ENCODE results near the gene KNSTRN. TPM values are rescaled to one million over a fixed set of nuclear protein-coding genes. Genes with fewer than 3 reads are reported as not detected.

KNSTRN gene
- total and polyA plus RNA-seq, 2 of the 13 experiments (the other 11 are each of a cell fraction or from before 2014, with no cell fraction given) = 20.3 to 62.3 TPM

DNA sequence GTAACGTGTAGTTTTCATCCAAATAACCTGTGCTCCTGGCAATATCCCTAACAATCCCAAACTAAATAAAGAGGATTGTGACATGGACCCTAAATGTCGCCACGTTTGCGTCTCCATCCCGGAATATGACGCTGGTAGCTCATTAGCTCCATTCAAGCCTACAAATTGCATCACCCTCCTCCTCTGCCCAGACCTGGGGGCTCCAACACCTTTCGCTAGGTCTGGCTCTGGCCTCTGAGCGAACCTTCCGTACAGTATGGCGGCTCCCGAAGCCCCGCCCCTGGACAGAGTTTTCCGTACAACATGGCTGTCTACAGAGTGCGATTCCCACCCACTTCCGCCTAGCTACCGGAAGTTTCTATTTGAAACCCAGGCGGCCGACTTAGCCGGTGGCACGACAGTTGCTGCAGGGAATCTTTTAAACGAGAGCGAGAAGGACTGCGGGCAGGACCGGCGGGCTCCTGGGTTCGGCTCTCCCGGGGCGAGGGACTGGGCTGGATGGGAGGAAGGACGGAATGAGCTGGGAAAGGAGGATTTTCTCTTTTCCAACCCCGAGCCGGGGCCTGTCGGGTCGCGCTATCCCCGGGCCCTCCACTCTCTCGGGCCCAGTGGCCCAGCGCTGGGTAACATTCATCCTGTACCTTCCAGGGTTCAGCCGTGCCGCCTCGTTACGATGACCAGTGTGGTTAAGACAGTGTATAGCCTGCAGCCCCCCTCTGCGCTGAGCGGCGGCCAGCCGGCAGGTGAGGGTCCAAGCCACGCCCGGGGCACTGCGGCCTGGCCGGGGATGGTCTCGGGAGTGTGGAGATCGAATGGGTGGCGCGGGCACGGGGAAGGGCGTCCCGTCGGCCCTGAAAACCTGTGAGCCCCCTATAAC lies at the start of gene KNSTRN (continued):
- TF ChIP-seq, protein P1, sequence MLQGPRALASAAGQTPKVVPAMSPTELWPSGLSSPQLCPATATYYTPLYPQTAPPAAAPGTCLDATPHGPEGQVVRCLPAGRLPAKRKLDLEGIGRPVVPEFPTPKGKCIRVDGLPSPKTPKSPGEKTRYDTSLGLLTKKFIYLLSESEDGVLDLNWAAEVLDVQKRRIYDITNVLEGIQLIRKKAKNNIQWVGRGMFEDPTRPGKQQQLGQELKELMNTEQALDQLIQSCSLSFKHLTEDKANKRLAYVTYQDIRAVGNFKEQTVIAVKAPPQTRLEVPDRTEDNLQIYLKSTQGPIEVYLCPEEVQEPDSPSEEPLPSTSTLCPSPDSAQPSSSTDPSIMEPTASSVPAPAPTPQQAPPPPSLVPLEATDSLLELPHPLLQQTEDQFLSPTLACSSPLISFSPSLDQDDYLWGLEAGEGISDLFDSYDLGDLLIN (CRISPR knock-in tag; IDR thresholded peaks at IDR 0.05; ENCODE audit: borderline replicate concordance) = no peak
- TF ChIP-seq ZNF678 (CRISPR knock-in tag; IDR thresholded peaks at IDR 0.05) (peak; percentile 52; the same call in 1 of the 2 replicates), ZNF232 (CRISPR knock-in tag; IDR thresholded peaks at IDR 0.05; ENCODE audit: borderline replicate concordance) (0 out of 2 replicates have a peak, but pooled peaks have one; percentile 18), REPIN1 (CRISPR knock-in tag; IDR thresholded peaks at IDR 0.05; ENCODE audit: borderline replicate concordance, low read depth) (no peak), KDM3A (CRISPR knock-in tag; IDR thresholded peaks at IDR 0.05; ENCODE audit: low read depth) (no peak), TCF7L2 (IDR thresholded peaks at IDR 0.05; ENCODE audit: low read depth, low read length) (no peak), HMG20A (CRISPR knock-in tag; IDR thresholded peaks at IDR 0.05; ENCODE audit: borderline replicate concordance) (no peak), SMARCE1 (IDR thresholded peaks at IDR 0.05; ENCODE audit: borderline replicate concordance) (no peak), BORCS8-MEF2B (CRISPR knock-in tag; IDR thresholded peaks at IDR 0.05) (0 out of 2 replicates have a peak, but pooled peaks have one; percentile 29), PHF8 (CRISPR knock-in tag; IDR thresholded peaks at IDR 0.05) (peak; percentile 90), SOX5 (CRISPR knock-in tag; IDR thresholded peaks at IDR 0.05; ENCODE audit: borderline replicate concordance) (0 out of 2 replicates have a peak, but pooled peaks have one; percentile 15), ZFP41 (CRISPR knock-in tag; IDR thresholded peaks at IDR 0.05; ENCODE audit: borderline replicate concordance) (no peak), KDM5B (CRISPR knock-in tag; IDR thresholded peaks at IDR 0.05; ENCODE audit: borderline replicate concordance) (peak; percentile 79; the same call in 1 of the 2 replicates), KLF16 (CRISPR knock-in tag; IDR thresholded peaks at IDR 0.05) (peak in 1 of 2 experiments; percentile 55; a peak in 2 of 4 replicates), ZNF724P (CRISPR knock-in tag; IDR thresholded peaks at IDR 0.05; ENCODE audit: borderline replicate concordance) (no peak), DR1 (CRISPR knock-in tag; IDR thresholded peaks at IDR 0.05) (no peak), SYNCRIP (IDR thresholded peaks at IDR 0.05; ENCODE audit: insufficient read depth, low read depth, low read length) (no peak), TP53 (CRISPR knock-in tag; conservative IDR thresholded peaks at IDR 0.05) (no peak), EED (CRISPR knock-in tag; IDR thresholded peaks at IDR 0.05) (no peak), ZFP36L2 (CRISPR knock-in tag; IDR thresholded peaks at IDR 0.05) (no peak), ZNF547 (CRISPR knock-in tag; IDR thresholded peaks at IDR 0.05) (no peak)
- TF ChIP-seq, protein P2, sequence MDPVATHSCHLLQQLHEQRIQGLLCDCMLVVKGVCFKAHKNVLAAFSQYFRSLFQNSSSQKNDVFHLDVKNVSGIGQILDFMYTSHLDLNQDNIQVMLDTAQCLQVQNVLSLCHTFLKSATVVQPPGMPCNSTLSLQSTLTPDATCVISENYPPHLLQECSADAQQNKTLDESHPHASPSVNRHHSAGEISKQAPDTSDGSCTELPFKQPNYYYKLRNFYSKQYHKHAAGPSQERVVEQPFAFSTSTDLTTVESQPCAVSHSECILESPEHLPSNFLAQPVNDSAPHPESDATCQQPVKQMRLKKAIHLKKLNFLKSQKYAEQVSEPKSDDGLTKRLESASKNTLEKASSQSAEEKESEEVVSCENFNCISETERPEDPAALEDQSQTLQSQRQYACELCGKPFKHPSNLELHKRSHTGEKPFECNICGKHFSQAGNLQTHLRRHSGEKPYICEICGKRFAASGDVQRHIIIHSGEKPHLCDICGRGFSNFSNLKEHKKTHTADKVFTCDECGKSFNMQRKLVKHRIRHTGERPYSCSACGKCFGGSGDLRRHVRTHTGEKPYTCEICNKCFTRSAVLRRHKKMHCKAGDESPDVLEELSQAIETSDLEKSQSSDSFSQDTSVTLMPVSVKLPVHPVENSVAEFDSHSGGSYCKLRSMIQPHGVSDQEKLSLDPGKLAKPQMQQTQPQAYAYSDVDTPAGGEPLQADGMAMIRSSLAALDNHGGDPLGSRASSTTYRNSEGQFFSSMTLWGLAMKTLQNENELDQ (CRISPR knock-in tag; IDR thresholded peaks at IDR 0.05; ENCODE audit: borderline replicate concordance) = no peak
- TF ChIP-seq, protein P3, sequence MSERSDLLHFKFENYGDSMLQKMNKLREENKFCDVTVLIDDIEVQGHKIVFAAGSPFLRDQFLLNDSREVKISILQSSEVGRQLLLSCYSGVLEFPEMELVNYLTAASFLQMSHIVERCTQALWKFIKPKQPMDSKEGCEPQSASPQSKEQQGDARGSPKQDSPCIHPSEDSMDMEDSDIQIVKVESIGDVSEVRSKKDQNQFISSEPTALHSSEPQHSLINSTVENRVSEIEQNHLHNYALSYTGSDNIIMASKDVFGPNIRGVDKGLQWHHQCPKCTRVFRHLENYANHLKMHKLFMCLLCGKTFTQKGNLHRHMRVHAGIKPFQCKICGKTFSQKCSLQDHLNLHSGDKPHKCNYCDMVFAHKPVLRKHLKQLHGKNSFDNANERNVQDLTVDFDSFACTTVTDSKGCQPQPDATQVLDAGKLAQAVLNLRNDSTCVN (CRISPR knock-in tag; IDR thresholded peaks at IDR 0.05; ENCODE audit: borderline replicate concordance) = no peak
- TF ChIP-seq, protein P4, sequence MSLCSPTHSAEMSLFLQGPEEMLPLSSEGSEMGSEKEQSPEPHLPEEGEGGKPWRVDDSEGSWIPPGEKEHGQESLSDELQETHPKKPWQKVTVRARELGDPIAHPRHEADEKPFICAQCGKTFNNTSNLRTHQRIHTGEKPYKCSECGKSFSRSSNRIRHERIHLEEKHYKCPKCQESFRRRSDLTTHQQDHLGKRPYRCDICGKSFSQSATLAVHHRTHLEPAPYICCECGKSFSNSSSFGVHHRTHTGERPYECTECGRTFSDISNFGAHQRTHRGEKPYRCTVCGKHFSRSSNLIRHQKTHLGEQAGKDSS (CRISPR knock-in tag; IDR thresholded peaks at IDR 0.05; ENCODE audit: borderline replicate concordance, low read depth) = no peak; the same call in 1 of the 2 replicates
